ENCODE data around the gene BLOC1S2. TPM values are rescaled to one million over a fixed set of nuclear protein-coding genes. Genes with fewer than 3 reads are reported as not detected.
A peak's percentile ranks its signal among the peaks of the same experiment; 100 is the strongest.
"Not testable (repeated sequence)": the region's sequence is repeated elsewhere in the genome, so short reads cannot be mapped to it uniquely, and the experiment has no call there.

Gene BLOC1S2
- total RNA-seq, 1 experiment from 2014 or later = 58.3 TPM

DNA sequence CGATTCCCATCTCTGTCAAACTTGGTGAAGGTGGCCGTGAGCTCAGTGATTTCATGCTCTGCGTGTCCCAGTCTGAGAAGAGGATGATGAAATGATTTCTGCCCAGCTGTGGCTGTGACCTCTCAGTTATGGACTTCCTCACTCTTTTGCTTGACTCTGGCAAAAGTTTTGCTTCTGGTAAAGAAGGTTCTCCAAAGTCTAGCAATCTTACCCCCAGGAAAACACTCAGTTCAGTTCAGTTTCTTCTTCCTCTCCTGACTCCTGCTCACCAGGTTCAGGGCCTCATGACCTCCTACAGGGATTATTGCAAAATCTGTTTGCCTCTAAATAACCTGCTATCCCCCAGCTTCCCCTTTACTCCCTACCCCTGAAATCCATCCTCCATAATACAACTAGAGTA lies 4.9 kb upstream of the BLOC1S2 start:
- no peak for DNase-seq (ENCODE audit: low read depth)

DNA sequence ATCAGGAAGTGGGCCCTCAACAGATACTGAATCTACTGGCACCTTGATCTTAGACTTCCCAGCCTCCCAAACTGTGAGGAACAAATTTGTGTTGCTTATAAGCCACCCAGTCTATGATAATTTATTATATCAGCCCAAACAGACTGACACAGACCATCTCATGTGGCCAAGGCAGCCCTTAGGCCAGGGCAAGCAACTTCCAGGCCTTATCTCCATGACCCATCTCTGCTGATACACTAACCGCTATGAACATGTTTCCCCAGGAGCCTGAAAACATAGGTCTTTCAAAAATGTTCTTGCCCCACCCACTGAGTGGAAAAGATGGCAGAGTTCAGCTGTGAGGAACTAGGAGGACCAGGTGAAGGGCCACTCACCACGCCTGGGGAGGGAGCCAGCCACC lies 3.2 kb upstream of the BLOC1S2 start:
- DNase-seq (ENCODE audit: low read depth) = peak; percentile 9

DNA sequence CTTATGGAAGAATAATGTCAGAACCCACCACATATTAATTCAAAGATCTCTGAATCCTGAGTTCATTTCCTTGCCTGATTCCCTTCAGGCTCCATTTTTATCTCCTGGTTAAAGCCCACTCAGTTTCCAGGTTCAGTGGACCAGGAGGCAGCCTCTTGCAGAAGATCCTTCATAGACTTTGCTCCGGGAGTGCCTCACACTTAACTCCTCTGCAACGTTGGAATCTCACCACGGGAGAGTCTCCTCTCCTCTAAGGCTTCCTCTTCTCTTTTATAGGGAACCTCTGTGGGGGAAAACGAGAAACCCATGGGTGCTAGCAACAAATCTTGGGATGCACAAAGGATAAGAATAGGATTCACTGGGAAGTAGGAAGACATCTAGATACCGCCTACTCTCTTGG lies 1.7 kb upstream of the BLOC1S2 start:
- DNase-seq (ENCODE audit: low read depth) = no peak

DNA sequence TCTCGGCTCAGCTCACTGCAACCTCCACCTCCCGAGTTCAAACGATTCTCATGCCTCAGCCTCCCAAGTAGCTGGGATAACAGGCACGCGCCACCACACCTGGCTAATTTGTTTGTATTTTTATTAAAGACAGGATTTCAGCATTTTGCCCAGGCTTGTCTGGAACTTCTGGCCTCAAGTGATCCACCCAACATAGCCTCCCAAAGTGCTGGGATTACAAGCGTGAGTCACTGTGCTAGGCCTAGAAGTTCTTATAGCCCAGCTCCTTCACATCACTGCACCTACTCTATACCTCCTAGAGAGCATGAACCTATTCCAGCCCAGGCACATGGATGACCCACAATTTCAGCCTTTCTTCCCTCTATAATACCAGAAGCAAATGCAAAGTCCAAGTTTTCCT lies 1.3 kb upstream of the BLOC1S2 start:
- DNase-seq (ENCODE audit: low read depth) = no peak

- DNase-seq (ENCODE audit: low read depth) = not testable (repeated sequence)
Observed at GRCh38 chr10:100285326-100285725, 1.2 kb downstream of the BLOC1S2 start.

- DNase-seq (ENCODE audit: low read depth) = no peak
Observed at GRCh38 chr10:100282907-100283306, 3.6 kb downstream of the BLOC1S2 start.

DNA sequence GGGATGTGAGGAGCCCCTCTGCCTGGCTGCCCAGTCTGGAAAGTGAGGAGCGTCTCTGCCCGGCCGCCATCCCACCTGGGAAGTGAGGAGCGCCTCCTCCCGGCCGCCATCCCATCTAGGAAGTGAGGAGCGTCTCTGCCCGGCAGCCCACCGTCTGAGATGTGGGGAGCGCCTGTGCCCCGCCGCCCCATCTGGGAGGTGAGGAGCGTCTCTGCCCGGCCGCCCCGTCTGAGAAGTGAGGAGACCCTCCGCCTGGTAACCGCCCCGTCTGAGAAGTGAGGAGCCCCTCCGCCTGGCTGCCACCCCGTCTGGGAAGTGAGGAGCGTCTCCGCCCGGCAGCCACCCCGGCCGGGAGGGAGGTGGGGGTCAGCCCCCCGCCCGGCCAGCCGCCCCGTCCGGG lies 9.5 kb downstream of the BLOC1S2 start:
- not testable (repeated sequence) for DNase-seq (ENCODE audit: low read depth)

GRCh38 chr10:100267239-100268104 lies 19.0 kb downstream of the BLOC1S2 start, which contains the start of gene CWF19L1:
TSS of gene CWF19L1 (minus strand) at chr10:100267638. CDS start at chr10:100267593, 45 bp downstream.
- DNase-seq (ENCODE audit: low read depth) = peak; percentile 85

DNA sequence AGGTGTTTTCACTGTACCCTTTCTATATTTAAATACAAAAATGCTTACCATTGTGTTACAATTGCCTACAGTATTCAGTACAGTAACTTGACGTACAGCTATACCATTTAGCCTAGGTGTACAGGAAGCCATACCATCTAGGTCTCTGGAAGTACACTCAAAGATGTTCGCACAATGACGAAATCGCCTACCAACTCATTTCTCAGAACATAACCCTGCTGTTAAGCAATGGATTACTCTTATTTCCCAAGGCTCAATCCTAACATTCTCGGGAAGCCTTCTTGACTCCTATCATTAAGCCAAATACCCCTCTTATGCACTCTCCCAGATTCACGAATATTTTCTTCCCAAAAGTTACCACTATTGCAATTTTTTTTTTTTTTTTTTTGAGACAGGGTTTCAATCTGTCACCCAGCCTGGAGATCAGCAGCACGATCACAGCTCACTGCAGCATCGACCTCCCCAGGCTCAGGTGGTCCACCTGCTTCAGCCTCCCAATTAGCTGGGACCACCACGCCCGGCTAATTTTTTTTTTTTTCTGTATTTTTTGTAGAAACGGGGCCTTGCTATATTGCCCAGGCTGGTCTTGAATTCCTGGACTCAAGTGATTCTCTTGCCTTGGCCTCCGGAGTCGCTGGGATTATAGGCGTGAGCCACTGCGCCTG lies 20.5 kb downstream of the BLOC1S2 start:
- no peak for DNase-seq (ENCODE audit: low read depth)

DNA sequence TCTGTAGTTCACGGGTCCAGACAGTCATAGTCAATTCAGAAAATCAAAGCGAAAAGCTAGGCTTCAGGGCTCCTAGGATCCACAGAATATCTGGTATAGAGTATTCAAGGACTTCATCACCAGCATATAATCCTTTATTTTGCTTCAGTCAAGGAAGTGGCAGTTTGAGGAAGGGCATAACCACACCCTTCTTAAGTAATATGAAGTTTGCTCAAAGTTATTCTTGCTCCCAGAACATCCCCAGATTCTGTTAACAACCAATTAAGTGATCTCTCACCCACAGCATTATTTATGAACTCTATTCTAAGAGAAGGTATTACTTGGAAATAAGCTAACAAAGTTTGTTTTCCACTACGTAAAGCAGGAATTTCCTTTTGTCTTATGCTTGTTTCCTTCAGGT lies 32.3 kb downstream of the BLOC1S2 start:
- no peak for DNase-seq (ENCODE audit: low read depth)

GRCh38 chr10:100253041-100253440 lies 33.4 kb downstream of the BLOC1S2 start:
- DNase-seq (ENCODE audit: low read depth) = no peak

DNA sequence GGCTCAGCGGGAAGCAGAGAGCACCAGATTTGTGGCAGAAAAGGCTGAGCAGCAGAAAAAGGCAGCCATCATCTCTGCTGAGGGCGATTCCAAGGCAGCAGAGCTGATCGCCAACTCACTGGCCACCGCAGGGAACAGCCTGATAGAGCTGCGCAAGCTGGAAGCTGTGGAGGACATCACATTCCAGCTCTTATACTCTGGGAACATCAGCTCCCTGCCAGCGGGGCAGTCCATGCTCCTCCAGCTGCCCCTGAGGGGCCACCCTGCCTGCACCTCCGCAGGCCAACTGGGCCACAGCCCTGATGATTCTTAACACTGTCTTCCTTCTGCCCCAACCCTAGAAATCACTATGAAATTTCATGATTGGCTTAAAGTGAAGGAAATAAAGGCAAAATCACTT lies 37.7 kb downstream of the BLOC1S2 start:
- DNase-seq (ENCODE audit: low read depth) = no peak

- peak; percentile 12 for DNase-seq (ENCODE audit: low read depth)
Observed at GRCh38 chr10:100245484-100246220, 40.8 kb downstream of the BLOC1S2 start.

DNA sequence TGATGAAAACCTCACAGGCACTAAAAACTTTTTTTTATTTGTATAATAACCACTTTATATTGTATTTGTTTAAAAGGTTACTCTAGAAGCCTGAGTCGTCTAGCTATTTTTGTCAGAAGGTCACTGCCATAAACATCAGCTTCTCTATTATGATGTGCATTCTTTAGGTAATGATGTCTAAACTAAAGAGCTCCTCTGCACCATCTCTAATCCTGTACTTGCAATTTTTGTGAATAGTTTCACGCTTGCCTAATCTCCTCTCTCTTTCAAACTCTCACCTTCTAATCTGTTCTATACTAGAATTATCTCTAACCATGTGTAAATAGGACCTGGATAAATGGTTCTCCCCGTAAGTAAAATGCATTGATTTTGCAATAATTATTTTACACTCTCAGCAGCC lies 46.6 kb downstream of the BLOC1S2 start:
- DNase-seq (ENCODE audit: low read depth) = no peak

DNA sequence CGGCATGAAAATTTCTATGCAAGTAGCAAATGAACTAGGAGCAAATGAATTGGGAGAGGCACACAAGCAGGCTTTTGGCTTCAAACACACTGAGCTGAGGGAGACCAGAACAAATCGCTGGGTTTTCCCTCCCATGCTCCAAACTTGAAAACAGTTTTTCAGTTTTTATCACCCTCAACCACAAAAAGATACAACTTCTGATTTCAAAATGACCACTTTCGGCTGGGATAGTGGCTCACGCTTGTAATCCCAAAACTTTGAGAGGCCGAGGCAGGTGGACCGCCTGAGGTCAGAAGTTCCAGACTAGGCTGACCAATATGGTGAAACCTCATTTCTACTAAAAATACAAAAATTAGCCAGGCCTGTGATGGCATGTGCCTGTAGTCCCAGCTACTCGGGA lies 48.1 kb downstream of the BLOC1S2 start:
- no peak for DNase-seq (ENCODE audit: low read depth)

GRCh38 chr10:100232101-100232500 lies 54.4 kb downstream of the BLOC1S2 start:
- no peak for DNase-seq (ENCODE audit: low read depth)

DNA sequence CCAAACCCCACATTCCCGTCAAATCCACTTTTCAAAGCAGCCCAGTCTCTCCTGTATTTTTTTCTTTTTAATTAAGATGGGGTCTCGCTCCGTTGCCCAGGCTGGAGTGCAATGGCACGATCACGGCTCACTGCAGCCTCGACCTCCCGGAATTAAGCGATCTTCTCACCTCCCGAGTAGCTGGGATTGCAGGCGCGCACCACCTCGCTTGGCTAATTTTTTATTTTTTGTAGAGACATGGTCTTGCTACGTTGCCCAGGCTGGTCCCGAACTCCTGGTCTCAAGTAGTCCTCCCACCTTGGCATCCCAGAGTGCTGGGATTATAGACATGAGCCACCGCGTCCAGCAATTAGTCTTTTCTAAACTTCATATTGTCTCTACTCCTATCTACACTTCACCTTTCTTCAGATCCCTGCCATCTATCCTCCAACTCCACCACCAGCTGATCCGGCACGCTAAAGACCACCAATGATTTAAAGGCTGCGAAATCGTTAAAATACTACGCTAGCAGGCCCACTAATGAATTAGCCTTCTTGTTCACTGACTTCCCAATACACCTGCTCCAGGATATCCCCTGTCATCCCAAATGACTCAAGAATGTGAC lies 56.6 kb downstream of the BLOC1S2 start:
- DNase-seq (ENCODE audit: low read depth) = no peak

DNA sequence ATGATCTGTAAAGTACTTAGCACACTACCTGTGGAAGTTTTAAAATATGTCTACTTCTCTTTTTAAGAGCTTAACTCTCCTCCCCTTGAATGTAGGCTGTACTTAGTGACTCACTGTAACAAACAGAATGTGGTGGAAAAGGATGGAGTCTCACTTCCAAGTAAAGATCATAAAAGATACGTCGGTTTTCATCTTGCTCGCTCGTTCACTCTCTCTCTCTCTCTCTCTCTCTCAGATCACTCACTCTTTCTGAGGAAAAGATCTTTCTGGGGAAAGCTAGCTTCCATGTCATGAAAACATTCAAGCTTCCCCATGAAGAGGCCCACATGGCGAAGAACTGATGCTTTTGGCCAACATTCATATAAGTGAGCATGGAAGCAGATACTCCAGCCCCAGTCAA lies 62.6 kb downstream of the BLOC1S2 start:
- no peak for DNase-seq (ENCODE audit: low read depth)
